IMR-90 (cell line): ENCODE data around the gene CRACDL. TPM values are rescaled to one million over a fixed set of nuclear protein-coding genes. Genes with fewer than 3 reads are reported as not detected.

Experiments
- ATAC-seq: fragments of 200-7000 bp; cut with Tn5 transposase; 2 replicates; pipeline ENCODE4 v1.9.1; 2020; ENCODE audit warnings: low read depth, mild to moderate bottlenecking, moderate library complexity
- BruUV-seq: library from RNA; stranded (reverse); fragments of 400-500 nt; replicated peaks from 2 replicates; lab custom pipeline; 2021; lab: Mats Ljungman, UMichigan
- CTCF ChIA-PET: fragments of 300-600 bp; formaldehyde crosslinking; extraction: SDS; loops from one replicate; lab custom pipeline; 2021; ENCODE audit warnings: antibody characterized with exemption; lab: Yijun Ruan, JAX
- POLR2A ChIA-PET: fragments of 300-600 bp; sonication (Branson Sonifier 250); formaldehyde crosslinking; loops from one replicate; lab custom pipeline; 2022; ENCODE audit warnings: antibody characterized with exemption; ENCODE audit not compliant: unreplicated experiment; lab: Charles Lee
- DNase-seq: peaks from one replicate; pipeline ENCODE4 v3.0.0; 2013
- H2AFZ ChIP-seq: replicated peaks from 2 replicates; pipeline ENCODE3; 2013; ENCODE audit warnings: low read length, mild to moderate bottlenecking; ENCODE audit not compliant: poor library complexity
- H2AK5ac ChIP-seq: 2 replicates; pipeline ENCODE4 v1.6.1; 2013; ENCODE audit warnings: low read depth, low read length, inconsistent platforms
- H2AK9ac ChIP-seq: replicated peaks from 2 replicates; pipeline ENCODE3; 2013; ENCODE audit warnings: mild to moderate bottlenecking, low read depth, low read length, moderate library complexity; ENCODE audit not compliant: poor library complexity
- H2BK120ac ChIP-seq: 2 replicates; pipeline ENCODE4 v1.6.1; 2013; ENCODE audit warnings: low read depth, low read length, inconsistent platforms
- H2BK15ac ChIP-seq: 3 replicates; pipeline ENCODE4 v1.6.1; 2013; ENCODE audit warnings: low read depth, low read length, inconsistent platforms
- H2BK20ac ChIP-seq: 2 replicates; pipeline ENCODE4 v1.6.1; 2013; ENCODE audit warnings: low read depth, mild to moderate bottlenecking, inconsistent platforms, low read length, moderate library complexity
- H2BK5ac ChIP-seq: 2 replicates; pipeline ENCODE4 v1.6.1; 2013; ENCODE audit warnings: mild to moderate bottlenecking, low read depth, low read length, inconsistent platforms; ENCODE audit not compliant: poor library complexity, severe bottlenecking
- H3K14ac ChIP-seq: replicated peaks from 2 replicates; pipeline ENCODE4 v1.6.1; 2013; ENCODE audit warnings: low read depth, low read length, inconsistent platforms
- H3K18ac ChIP-seq: 2 replicates; pipeline ENCODE4 v1.6.1; 2013; ENCODE audit warnings: low read depth, low read length, control low read depth
- H3K23ac ChIP-seq: 2 replicates; pipeline ENCODE4 v1.6.1; 2013; ENCODE audit warnings: low read depth, low read length, inconsistent platforms
- H3K27ac ChIP-seq: 2 replicates; pipeline ENCODE4 v1.5.1; 2013; ENCODE audit warnings: mild to moderate bottlenecking, control low read depth, low read length; ENCODE audit not compliant: insufficient read depth
- H3K27me3 ChIP-seq: 2 replicates; pipeline ENCODE4 v1.6.1; 2013; ENCODE audit warnings: low read length; ENCODE audit not compliant: control insufficient read depth, insufficient read depth
- H3K36me3 ChIP-seq: 2 replicates; pipeline ENCODE4 v1.6.1; 2013; ENCODE audit warnings: low read length, mixed read lengths; ENCODE audit not compliant: control insufficient read depth, insufficient read depth
- H3K4ac ChIP-seq: 2 replicates; pipeline ENCODE4 v1.6.1; 2013; ENCODE audit warnings: low read depth, low read length, inconsistent platforms
- H3K4me1 ChIP-seq: 2 replicates; pipeline ENCODE4 v1.6.1; 2013; ENCODE audit warnings: low read length, mixed read lengths; ENCODE audit not compliant: control insufficient read depth, insufficient read depth
- H3K4me2 ChIP-seq: 2 replicates; pipeline ENCODE4 v1.6.1; 2013; ENCODE audit warnings: low read depth, mild to moderate bottlenecking, control low read depth, low read length, moderate library complexity
- H3K4me3 ChIP-seq: 2 replicates; pipeline ENCODE4 v1.5.1; 2013; ENCODE audit warnings: low read depth, mild to moderate bottlenecking, control low read depth, low read length, moderate library complexity; ENCODE audit not compliant: insufficient read depth
- H3K56ac ChIP-seq: 2 replicates; pipeline ENCODE4 v1.6.1; 2013; ENCODE audit warnings: low read length, inconsistent platforms; ENCODE audit not compliant: insufficient read depth; ENCODE audit errors: extremely low read depth
- H3K79me1 ChIP-seq, 2 experiments: 2 replicates each; pipeline ENCODE4 v1.6.1; 2013; ENCODE audit warnings: low read length in 2 of 2, inconsistent platforms in 1 of 2, low read depth in 1 of 2
- H3K9ac ChIP-seq: 2 replicates; pipeline ENCODE4 v1.6.1; 2013; ENCODE audit warnings: low read depth, low read length, control low read depth
- H3K9me1 ChIP-seq: 2 replicates; pipeline ENCODE4 v1.6.1; 2013; ENCODE audit warnings: low read length, inconsistent platforms; ENCODE audit not compliant: insufficient read depth
- H3K9me3 ChIP-seq: 2 replicates; pipeline ENCODE4 v1.6.1; 2013; ENCODE audit warnings: low read length; ENCODE audit not compliant: control insufficient read depth, insufficient read depth
- H4K20me1 ChIP-seq: 2 replicates; pipeline ENCODE4 v1.6.1; 2013; ENCODE audit warnings: low read length, inconsistent platforms; ENCODE audit not compliant: insufficient read depth
- H4K5ac ChIP-seq: 2 replicates; pipeline ENCODE4 v1.6.1; 2013; ENCODE audit warnings: mild to moderate bottlenecking, low read depth, low read length, control low read depth
- H4K8ac ChIP-seq, 2 experiments: 2 replicates each; pipeline ENCODE4 v1.6.1; 2013; ENCODE audit warnings: low read depth in 2 of 2, low read length in 2 of 2, control low read depth in 1 of 2, inconsistent platforms in 1 of 2
- H4K91ac ChIP-seq: 2 replicates; pipeline ENCODE4 v1.6.1; 2013; ENCODE audit warnings: low read depth, low read length, inconsistent platforms; ENCODE audit not compliant: insufficient read depth
- NFE2L2 ChIP-seq: fragments of 150-350 bp; IDR thresholded peaks from 2 replicates; pipeline ENCODE4 v1.6.1; 2016; ENCODE audit warnings: low read depth, mild to moderate bottlenecking, low read length
- WGBS, 2 experiments: methylation state at CpG; one replicate each; pipeline versions ENCODE4 v1.1.5 to v1.1.7; 2013; ENCODE audit warnings: missing lambda C conversion rate in 2 of 2; ENCODE audit not compliant: insufficient read length in 1 of 2; ENCODE audit errors: extremely low coverage in 2 of 2; 5-methylcytosine and 5-hydroxymethylcytosine counted together
- dilution Hi-C: fragments of 300-500 bp; cut with HindIII; formaldehyde crosslinking; loops from one replicate; pipeline ENCODE4 v1.14.3; 2018; ENCODE audit warnings: low sequenced_read_pairs; ENCODE audit not compliant: unreplicated experiment
- in situ Hi-C: fragments of 300-500 bp; cut with MboI; formaldehyde crosslinking; loops from 3 replicates; pipeline ENCODE4 v1.14.3; 2019; ENCODE audit warnings: low sequenced_read_pairs, inconsistent platforms, mixed read lengths
- intact Hi-C: fragments of 100-400 bp; cut with micrococcal nuclease; formaldehyde crosslinking; loops from 2 replicates; pipeline ENCODE4 v1.10.0; 2022
- polyA plus RNA-seq, 3 experiments: library from polyadenylated mRNA; depleted of rRNA; stranded (reverse); fragments of >200 nt; gene quantifications; 2 replicates each; pipeline ENCODE4 v1.2.3, GENCODE V29; 2012; ENCODE audit warnings: low replicate concordance in 1 of 3
- total RNA-seq: library from RNA; depleted of rRNA; stranded (reverse); fragments of >200 nt; gene quantifications from 2 replicates; pipeline ENCODE4 v1.2.3, GENCODE V29; 2012

Gene CRACDL
- total and polyA plus RNA-seq, 2 of the 4 experiments (the other 2 are of a cell fraction) = not detected

DNA sequence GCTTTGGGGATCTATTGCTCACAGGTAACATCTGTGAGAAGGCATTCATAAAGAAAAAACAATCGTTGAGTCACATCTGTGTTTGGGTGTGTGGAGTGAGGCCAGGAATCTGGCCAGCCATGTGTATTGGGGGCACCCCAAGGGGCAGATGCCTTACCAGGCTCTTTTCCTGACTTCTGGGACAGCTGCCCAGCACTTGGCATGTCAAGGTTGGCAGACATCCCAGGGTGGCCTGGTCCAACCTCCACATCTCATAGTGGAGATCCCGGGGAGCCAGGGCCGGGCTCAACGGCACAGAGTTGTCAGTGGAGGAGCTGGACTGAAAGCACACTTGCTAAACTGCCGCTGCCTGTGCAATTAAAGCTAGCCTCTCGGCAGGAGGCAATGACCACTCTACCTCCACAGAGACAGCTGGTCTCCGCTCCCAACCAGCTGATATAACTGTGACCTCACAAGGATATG is 129.8 kb downstream of the CRACDL start:
- intact Hi-C loops (no loop called here), dilution Hi-C loops (no loop called here), in situ Hi-C loops (no loop called here)
- CTCF ChIA-PET = no interaction called here
- Histone ChIP-seq H4K5ac (no peak overlapping the region), H3K18ac (no peak overlapping the region), H4K91ac (no peak overlapping the region), H2BK15ac (no peak overlapping the region), H2BK20ac (no peak overlapping the region), H3K4me2 (no peak overlapping the region), H2AK9ac (no peak overlapping the region), H3K79me1 (no peaks in the 10 kb centered on the region), H3K23ac (no peak overlapping the region), H3K27ac (no peak overlapping the region), H2BK120ac (no peak overlapping the region), H4K8ac (no peak overlapping the region), H3K36me3 (no peaks in the 10 kb centered on the region), H2BK5ac (no peak overlapping the region), H3K4me3 (no peak overlapping the region), H4K20me1 (no peaks in the 10 kb centered on the region), H3K9me1 (no peaks in the 10 kb centered on the region), H3K4ac (no peak overlapping the region), H3K27me3 (peaks cover 11% of the 10 kb centered on the region; the same call in 1 of the 2 replicates), H3K4me1 (no peaks in the 10 kb centered on the region), H3K9me3 (no peaks in the 10 kb centered on the region), H2AFZ (no peak overlapping the region), H3K56ac (no peak overlapping the region), H2AK5ac (no peak overlapping the region), H3K14ac (no peak overlapping the region), H3K9ac (no peak overlapping the region)
- no TSS peak for BruUV-seq
- TF ChIP-seq NFE2L2 = no peak
- POLR2A ChIA-PET = no interaction called here
- no CpG with 5 or more reads among the region's 7 CpGs for WGBS, 2 experiments
- no peak for ATAC-seq
- DNase-seq = no peak
